Testis (tissue), 3 donors: ENCODE data around the gene RNF207. TPM values are rescaled to one million over a fixed set of nuclear protein-coding genes. Genes with fewer than 3 reads are reported as not detected.
"Not testable (repeated sequence)": the region's sequence is repeated elsewhere in the genome, so short reads cannot be mapped to it uniquely, and the experiment has no call there.

ENCODE experiments used
- DNase-seq: peaks from one replicate; pipeline ENCODE4 v3.0.0-alpha.2; 2019
- H3K27ac ChIP-seq, 2 donors: fragments of 200-600 bp; sonication (generic); one replicate each; pipeline ENCODE4 v1.5.1; 2019
- H3K27me3 ChIP-seq: fragments of 200-600 bp; sonication (generic); one replicate; pipeline ENCODE4 v1.5.1; 2019
- H3K36me3 ChIP-seq: fragments of 200-600 bp; sonication (generic); one replicate; pipeline ENCODE4 v1.5.1; 2017; ENCODE audit warnings: low read depth; ENCODE audit errors: missing control alignments
- H3K4me1 ChIP-seq: fragments of 200-600 bp; sonication (generic); one replicate; pipeline ENCODE4 v1.5.1; 2019
- H3K4me3 ChIP-seq, 2 donors: fragments of 200-600 bp; sonication (generic); one replicate each; pipeline ENCODE4 v1.5.1; 2017 to 2019
- H3K9me3 ChIP-seq: fragments of 200-600 bp; sonication (generic); one replicate; pipeline ENCODE4 v1.5.1; 2017
- CTCF ChIP-seq, 3 experiments: fragments of 450-650 bp in 2 of 3; fragments of 200-600 bp in 1 of 3; sonication (generic) in 1 of 3; IDR thresholded peaks; one replicate each; pipeline ENCODE4 v1.5.1; 2016 to 2019; ENCODE audit warnings: antibody characterized with exemption in 3 of 3, mild to moderate bottlenecking in 2 of 3, moderate library complexity in 1 of 3
- POLR2A ChIP-seq: fragments of 450-650 bp; IDR thresholded peaks from one replicate; pipeline ENCODE4 v1.6.1; 2017; ENCODE audit warnings: antibody characterized with exemption, mild to moderate bottlenecking, moderate library complexity
- WGBS, 2 donors: methylation state at CpG; one replicate each; pipeline ENCODE4 v1.1.5; 2018; 5-methylcytosine and 5-hydroxymethylcytosine counted together
- intact Hi-C: fragments of 100-400 bp; cut with DNase I; formaldehyde crosslinking; loops from one replicate; pipeline ENCODE4 v1.15.1; 2023; ENCODE audit warnings: low total_unique reads
- polyA plus RNA-seq: library from polyadenylated mRNA; stranded (reverse); fragments of 350-450 nt; fragmentation: Illumina TruSeq; extraction: RNeasy Lipid Tissue Mini Kit (QIAGEN cat#74804); gene quantifications from one replicate; pipeline ENCODE4 v1.2.3, GENCODE V29; 2014; ENCODE audit warnings: low read depth, low replicate concordance; ENCODE audit not compliant: insufficient read depth
- total RNA-seq, 2 donors: library from RNA; depleted of rRNA; stranded (reverse); fragments of >200 nt; gene quantifications; one replicate each; pipeline ENCODE4 v1.2.3, GENCODE V29; 2016

The RNF207 gene
- total and polyA plus RNA-seq, 3 donors from 2014 or later = 4.8 to 20.1 (median 13.2) TPM

- Histone ChIP-seq H3K36me3 (no peaks in the 10 kb centered on the region), H3K9me3 (no peaks in the 10 kb centered on the region), H3K27me3 (no peaks in the 10 kb centered on the region), H3K27ac (no peak overlapping the region), H3K4me3 (no peak overlapping the region), H3K4me1 (no peaks in the 10 kb centered on the region)
- intact Hi-C loops = no loop called here
- TF ChIP-seq CTCF (IDR thresholded peaks at IDR 0.05) (no peak), POLR2A (no peak)
- WGBS, 2 donors = 70 to 77% methylated on average over 12 to 15 of the region's 20 CpGs
- no peak for DNase-seq
These were observed 6.5 kb downstream of the RNF207 start for GRCh38 chr1:6212193-6212959.

GRCh38 chr1:6218375-6219164 lies 12.7 kb downstream of the RNF207 start:
- TF ChIP-seq POLR2A (no peak), CTCF (IDR thresholded peaks at IDR 0.05) (no peak)
- H3K9me3 ChIP-seq = no peaks in the 10 kb centered on the region
- intact Hi-C loops = no loop called here
- no peak overlapping the region for H3K27ac ChIP-seq
- DNase-seq = no peak
- no peaks in the 10 kb centered on the region for H3K36me3 ChIP-seq
- H3K27me3 ChIP-seq = no peaks in the 10 kb centered on the region
- 84 to 90% methylated on average over 16 of the region's 16 CpGs for WGBS, 2 donors
- no peaks in the 10 kb centered on the region for H3K4me1 ChIP-seq
- H3K4me3 ChIP-seq = no peak overlapping the region

- H3K9me3 ChIP-seq, H3K36me3 ChIP-seq: not testable (repeated sequence)
These were observed 13.7 kb downstream of the RNF207 start for GRCh38 chr1:6219641-6220040.

DNA sequence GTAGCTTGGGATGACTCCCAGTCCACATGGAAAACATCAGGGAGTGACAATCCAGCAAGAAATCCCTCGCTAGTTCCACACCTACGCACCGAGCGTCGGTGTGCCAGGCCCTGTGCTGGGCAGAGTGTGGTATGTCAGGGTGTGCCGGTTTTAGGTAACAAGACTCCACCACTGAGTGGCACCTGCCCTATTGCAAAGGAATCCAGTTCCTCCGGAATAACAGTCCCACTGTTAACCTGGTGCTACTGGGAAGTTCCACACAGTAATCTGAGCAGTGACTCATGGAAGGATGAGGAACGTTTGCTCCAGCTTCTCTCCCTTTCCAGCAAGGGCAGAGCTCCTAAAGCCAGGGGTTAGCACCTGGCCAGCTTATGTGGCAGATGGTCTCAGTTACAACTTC lies 14.3 kb downstream of the RNF207 start:
- H3K4me3 ChIP-seq = no peak overlapping the region
- intact Hi-C loops = no loop called here
- no peak for DNase-seq
- 89 to 93% methylated on average over 8 of the region's 8 CpGs for WGBS, 2 donors
- H3K27me3 ChIP-seq = no peaks in the 10 kb centered on the region
- H3K36me3 ChIP-seq = no peaks in the 10 kb centered on the region
- no peaks in the 10 kb centered on the region for H3K4me1 ChIP-seq
- TF ChIP-seq POLR2A (no peak), CTCF (IDR thresholded peaks at IDR 0.05) (no peak)
- H3K27ac ChIP-seq = no peak overlapping the region
- H3K9me3 ChIP-seq = no peaks in the 10 kb centered on the region

More at GRCh38 chr1:6219641-6220040, 13.7 kb downstream of the RNF207 start:
- H3K27me3 ChIP-seq, H3K4me3 ChIP-seq, intact Hi-C loops, H3K4me1 ChIP-seq, DNase-seq, H3K27ac ChIP-seq: not testable (repeated sequence)
- 89 to 92% methylated on average over 11 of the region's 11 CpGs for WGBS, 2 donors

GRCh38 chr1:6221210-6221784 lies 15.4 kb downstream of the RNF207 start:
- intact Hi-C loops = no loop called here
- TF ChIP-seq POLR2A = no peak
- no peak for TF ChIP-seq CTCF (IDR thresholded peaks at IDR 0.05)
- WGBS, 2 donors = 93% methylated on average over 12 of the region's 12 CpGs
- Histone ChIP-seq H3K4me1 (no peaks in the 10 kb centered on the region), H3K36me3 (no peaks in the 10 kb centered on the region), H3K4me3 (no peak overlapping the region), H3K27me3 (no peaks in the 10 kb centered on the region), H3K27ac (no peak overlapping the region), H3K9me3 (no peaks in the 10 kb centered on the region)
- no peak for DNase-seq
